ENCODE results near the gene RAMAC. TPM values are rescaled to one million over a fixed set of nuclear protein-coding genes. Genes with fewer than 3 reads are reported as not detected.
"Not testable (repeated sequence)": the region's sequence is repeated elsewhere in the genome, so short reads cannot be mapped to it uniquely, and the experiment has no call there.

The RAMAC gene
- total RNA-seq = 10 to 100 TPM; 17.0 to 21.8 (median 19.9) TPM
- polyA plus RNA-seq = 10 to 100 TPM; 23.8 to 43.3 (median 43.0) TPM
- long read RNA-seq, donor 1, transcript RAMAC-201 (4 exons, 1,568 nt) = major isoform, 15 of 15 reads
- long read RNA-seq, donor 1, partial matches to known transcripts = 0 of 15 reads
- long read RNA-seq, donor 1, other reads (novel, unspliced or antisense) = 0 of 15 reads
- long read RNA-seq, donor 2, transcript RAMAC-201 (4 exons, 1,568 nt) = major isoform, 37 of 40 reads
- long read RNA-seq, donor 2, partial matches to known transcripts = 0 of 40 reads
- long read RNA-seq, donor 2, other reads (novel, unspliced or antisense) = 3 of 40 reads

DNA sequence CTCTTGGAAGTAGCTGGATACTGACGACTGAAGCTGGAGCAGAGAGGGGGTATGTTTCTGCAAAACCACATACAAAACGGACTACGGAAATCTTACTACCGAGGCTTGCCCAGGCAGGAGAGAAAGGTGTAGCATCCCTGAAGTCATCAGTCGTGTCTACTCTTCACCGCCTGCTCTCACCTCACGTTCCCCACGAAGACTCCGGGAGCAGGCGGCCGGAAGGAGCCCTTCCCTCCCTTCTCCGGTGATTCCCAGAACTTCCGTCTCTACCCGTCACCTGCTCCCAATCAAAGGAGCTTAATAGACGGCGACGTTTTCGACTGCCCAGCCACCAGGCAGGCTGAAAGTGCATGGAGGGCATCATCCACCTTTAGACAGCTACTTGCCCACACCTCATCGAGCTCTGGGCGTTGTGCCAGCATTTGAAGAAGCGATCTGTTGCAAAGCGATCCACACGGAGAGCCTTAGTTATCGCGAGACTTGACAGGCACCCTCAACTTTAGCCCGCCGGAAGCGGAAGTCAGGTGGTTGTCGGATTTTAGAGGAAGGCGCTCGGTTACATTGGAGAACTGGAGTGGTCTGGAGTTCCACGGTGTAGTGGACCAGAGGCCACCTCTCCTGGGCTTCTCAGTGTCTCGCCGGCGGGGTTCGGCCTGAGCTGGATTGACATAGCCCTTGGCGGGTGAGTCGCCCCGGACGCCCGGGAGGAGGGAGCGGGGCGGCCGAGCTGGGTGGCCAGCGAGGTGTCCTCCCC lies at the start of gene RAMAC:
RAMAC (plus strand) TSS at position 523 of the 754 bp plus-strand sequence. CDS start 2,809 bp downstream, outside the sequence.
- peak within 1 kb of the TSS; percentile 71 for H3K4me3 ChIP-seq
- DNase-seq = peak; percentile 91 to 96
- peaks cover 19% of the 10 kb centered on the region for H3K4me1 ChIP-seq
- intact Hi-C loops (cut with DNase I) = loop anchor here in 1 of 2 donors (2.0 to 10.0 kb wide), 3 partner anchors 25 to 451 kb away; partner anchors contain the start of gene C15orf40
- WGBS, 3 donors = 1 to 2% (median 2%) methylated on average over 44 to 45 of the region's 45 CpGs
- H3K36me3 ChIP-seq (ENCODE audit: insufficient read depth in 1 of 2, low read depth in 1 of 2) = peaks cover 0 to 34% of the 10 kb centered on the region in 2 donors
- ATAC-seq = peak; percentile 96 to 99 (median 98)
- no peaks in the 10 kb centered on the region for H3K9me3 ChIP-seq
- peak within 1 kb of the TSS; percentile 89 for H3K27ac ChIP-seq
- TF ChIP-seq, protein P1, sequence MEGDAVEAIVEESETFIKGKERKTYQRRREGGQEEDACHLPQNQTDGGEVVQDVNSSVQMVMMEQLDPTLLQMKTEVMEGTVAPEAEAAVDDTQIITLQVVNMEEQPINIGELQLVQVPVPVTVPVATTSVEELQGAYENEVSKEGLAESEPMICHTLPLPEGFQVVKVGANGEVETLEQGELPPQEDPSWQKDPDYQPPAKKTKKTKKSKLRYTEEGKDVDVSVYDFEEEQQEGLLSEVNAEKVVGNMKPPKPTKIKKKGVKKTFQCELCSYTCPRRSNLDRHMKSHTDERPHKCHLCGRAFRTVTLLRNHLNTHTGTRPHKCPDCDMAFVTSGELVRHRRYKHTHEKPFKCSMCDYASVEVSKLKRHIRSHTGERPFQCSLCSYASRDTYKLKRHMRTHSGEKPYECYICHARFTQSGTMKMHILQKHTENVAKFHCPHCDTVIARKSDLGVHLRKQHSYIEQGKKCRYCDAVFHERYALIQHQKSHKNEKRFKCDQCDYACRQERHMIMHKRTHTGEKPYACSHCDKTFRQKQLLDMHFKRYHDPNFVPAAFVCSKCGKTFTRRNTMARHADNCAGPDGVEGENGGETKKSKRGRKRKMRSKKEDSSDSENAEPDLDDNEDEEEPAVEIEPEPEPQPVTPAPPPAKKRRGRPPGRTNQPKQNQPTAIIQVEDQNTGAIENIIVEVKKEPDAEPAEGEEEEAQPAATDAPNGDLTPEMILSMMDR (IDR thresholded peaks at IDR 0.05) = no peak
- H3K27me3 ChIP-seq (ENCODE audit: insufficient read depth in 3 of 3, low read length in 2 of 3) = no peaks in the 10 kb centered on the region

DNA sequence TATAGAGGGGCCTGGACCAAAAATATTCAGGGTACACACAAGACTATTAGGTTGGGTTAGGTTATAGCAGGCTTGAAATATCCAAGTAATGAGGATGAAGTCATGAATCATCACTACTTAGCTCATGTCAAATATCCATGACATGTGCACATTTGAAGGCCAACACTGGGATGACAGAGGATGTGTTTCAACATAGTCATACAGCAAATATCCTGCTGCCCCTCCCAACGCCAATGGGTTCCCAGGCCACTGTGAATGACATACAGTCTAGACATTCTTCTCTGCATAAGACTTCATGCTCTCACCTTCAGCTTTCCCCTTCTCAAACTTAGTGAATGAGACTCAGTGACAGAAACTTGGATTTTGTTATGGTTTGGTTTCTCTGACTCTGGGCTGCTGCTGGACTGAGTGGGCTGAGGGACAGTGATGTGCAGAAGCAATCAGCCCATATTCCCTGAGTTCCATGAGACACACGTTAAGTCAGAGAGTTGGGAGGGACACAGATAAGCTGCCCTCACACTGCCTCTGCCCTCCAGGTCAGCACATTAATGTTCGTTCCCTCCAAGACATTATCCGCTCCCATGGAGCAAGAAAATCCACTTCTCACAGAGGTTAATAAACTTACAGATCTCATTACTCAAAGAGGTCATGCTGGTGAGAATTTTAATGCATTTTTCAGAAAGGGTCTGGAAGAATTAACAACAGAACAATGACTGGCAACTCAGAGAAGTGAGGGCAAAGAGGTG lies 48.9 kb upstream of the RAMAC start:
- WGBS, 3 donors = 45 to 55% (median 48%) methylated on average over 4 of the region's 4 CpGs
- DNase-seq = peak; percentile 30 to 74
- ATAC-seq = peak; percentile 94 to 97 (median 96)
- intact Hi-C loops (cut with DNase I) = no loop called here
- Histone ChIP-seq H3K36me3 (ENCODE audit: insufficient read depth in 1 of 2, low read depth in 1 of 2) (no peaks in the 10 kb centered on the region), H3K4me3 (no peak overlapping the region), H3K9me3 (no peaks in the 10 kb centered on the region), H3K27me3 (ENCODE audit: insufficient read depth in 3 of 3, low read length in 2 of 3) (no peaks in the 10 kb centered on the region), H3K4me1 (peaks cover 36% of the 10 kb centered on the region), H3K27ac (peak overlapping the region; percentile 72)
- TF ChIP-seq, protein P1 (IDR thresholded peaks at IDR 0.05) = no peak

DNA sequence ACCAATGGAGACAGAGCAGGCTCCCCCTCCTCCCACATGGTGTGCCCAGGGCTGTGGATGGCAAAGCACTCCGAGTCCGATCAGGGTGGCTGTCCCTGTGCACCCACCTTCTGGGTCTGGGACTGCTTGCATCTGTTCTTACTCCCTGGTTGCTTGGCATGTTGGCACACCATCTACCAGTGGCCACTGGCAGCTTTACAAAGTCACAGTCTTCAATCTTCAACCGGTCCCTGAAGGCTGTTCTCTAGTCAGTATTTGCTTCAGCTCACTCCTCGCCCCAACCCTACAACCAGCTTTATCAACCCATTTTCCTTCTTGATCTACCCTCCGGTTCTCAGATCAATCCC lies 48.3 kb upstream of the RAMAC start:
- 59 to 76% (median 65%) methylated on average over 5 of the region's 5 CpGs for WGBS, 3 donors
- H3K9me3 ChIP-seq = no peaks in the 10 kb centered on the region
- no peaks in the 10 kb centered on the region for H3K27me3 ChIP-seq (ENCODE audit: insufficient read depth in 3 of 3, low read length in 2 of 3)
- intact Hi-C loops (cut with DNase I) = no loop called here
- no peaks in the 10 kb centered on the region for H3K36me3 ChIP-seq (ENCODE audit: insufficient read depth in 1 of 2, low read depth in 1 of 2)
- DNase-seq = no peak
- TF ChIP-seq, protein P1 (IDR thresholded peaks at IDR 0.05) = no peak
- peak; percentile 10 to 31 (median 26) for ATAC-seq
- peaks cover 41% of the 10 kb centered on the region for H3K4me1 ChIP-seq
- no peak overlapping the region for H3K4me3 ChIP-seq
- peak overlapping the region; percentile 72 for H3K27ac ChIP-seq

DNA sequence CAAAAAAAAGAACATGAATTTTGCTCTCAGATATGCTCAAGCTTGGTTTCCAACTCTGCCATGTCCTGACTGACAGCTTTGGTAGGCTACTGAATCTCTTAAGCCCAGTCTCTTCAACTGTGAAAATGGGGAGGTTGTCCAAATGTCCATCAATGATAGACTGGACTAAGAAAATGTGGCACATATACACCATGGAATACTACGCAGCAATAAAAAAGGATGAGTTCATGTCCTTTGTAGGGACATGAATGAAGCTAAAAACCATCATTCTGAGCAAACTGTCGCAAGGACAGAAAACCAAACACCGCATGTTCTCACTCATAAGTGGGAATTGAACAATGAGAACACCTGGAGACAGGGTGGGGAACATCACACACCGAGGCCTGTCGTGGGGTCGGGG lies 46.3 kb upstream of the RAMAC start:
- H3K9me3 ChIP-seq; intact Hi-C loops (cut with DNase I); ATAC-seq; DNase-seq; H3K36me3 ChIP-seq (ENCODE audit: insufficient read depth in 1 of 2, low read depth in 1 of 2); H3K27ac ChIP-seq; H3K27me3 ChIP-seq (ENCODE audit: insufficient read depth in 3 of 3, low read length in 2 of 3); H3K4me3 ChIP-seq: not testable (repeated sequence)
- peaks cover 60% of the 10 kb centered on the region for H3K4me1 ChIP-seq
- 97 to 99% (median 98%) methylated on average over 6 of the region's 6 CpGs for WGBS, 3 donors

All from psoas muscle (tissue), 8 donors.